H1 (cell line): ENCODE data around the gene NELFB. TPM values are rescaled to one million over a fixed set of nuclear protein-coding genes. Genes with fewer than 3 reads are reported as not detected.

ENCODE experiments used
- CTCF ChIA-PET: fragments of 300-600 bp; sonication (Branson Sonifier 250); formaldehyde crosslinking; loops from one replicate; lab custom pipeline; 2021; ENCODE audit not compliant: partially characterized antibody; lab: Charles Lee
- POLR2A ChIA-PET: fragments of 300-600 bp; sonication (Branson Sonifier 250); formaldehyde crosslinking; loops from one replicate; lab custom pipeline; 2021; ENCODE audit warnings: inconsistent platforms; ENCODE audit not compliant: partially characterized antibody; lab: Charles Lee
- DNase-seq, 2 experiments: peaks; one replicate each; pipeline versions ENCODE4 v3.0.0 to v3.0.0-alpha.2; 2010 to 2022; ENCODE audit warnings: low spot score in 2 of 2, low read depth in 1 of 2, mixed read lengths in 1 of 2
- FAIRE-seq: peaks from 2 replicates; lab custom pipeline; 2011; peaks lifted over from hg19 to GRCh38; lab: Jason Lieb, UNC
- H2AFZ ChIP-seq: 2 replicates; pipeline ENCODE4 v1.8.1; 2012; ENCODE audit warnings: low read length, inconsistent platforms
- H2AK5ac ChIP-seq: 2 replicates; pipeline ENCODE4 v1.6.1; 2013; ENCODE audit warnings: low read depth, low read length
- H2BK120ac ChIP-seq: replicated peaks from 2 replicates; pipeline ENCODE3; 2013; ENCODE audit warnings: low read depth, low read length, inconsistent platforms
- H2BK12ac ChIP-seq: 2 replicates; pipeline ENCODE4 v1.6.1; 2013; ENCODE audit warnings: low read depth, low read length
- H2BK15ac ChIP-seq: 2 replicates; pipeline ENCODE4 v1.6.1; 2013; ENCODE audit warnings: low read length
- H2BK20ac ChIP-seq: 2 replicates; pipeline ENCODE4 v1.6.1; 2013; ENCODE audit warnings: low read length
- H2BK5ac ChIP-seq: 2 replicates; pipeline ENCODE4 v1.6.1; 2013; ENCODE audit warnings: low read depth, low read length
- H3K14ac ChIP-seq: 2 replicates; pipeline ENCODE4 v1.6.1; 2013; ENCODE audit warnings: inconsistent platforms; ENCODE audit not compliant: insufficient read length
- H3K18ac ChIP-seq: 2 replicates; pipeline ENCODE4 v1.6.1; 2013; ENCODE audit warnings: low read length; ENCODE audit errors: extremely low read depth
- H3K23ac ChIP-seq: 2 replicates; pipeline ENCODE4 v1.6.1; 2013; ENCODE audit warnings: inconsistent platforms; ENCODE audit not compliant: insufficient read length
- H3K23me2 ChIP-seq: 2 replicates; pipeline ENCODE4 v1.6.1; 2013; ENCODE audit warnings: low read depth, low read length
- H3K27ac ChIP-seq: 2 replicates; pipeline ENCODE4 v1.6.1; 2011; ENCODE audit warnings: low read depth, low read length, inconsistent platforms
- H3K27me3 ChIP-seq, 4 experiments: replicated peaks in 1 of 4; 1 replicate in 1 of 4; 2 replicates in 3 of 4; pipeline versions ENCODE4 v1.6.1 to v1.8.1; 2011 to 2013; ENCODE audit warnings: low read length in 3 of 4, mild to moderate bottlenecking in 3 of 4, inconsistent platforms in 2 of 4, mixed read lengths in 2 of 4, moderate library complexity in 1 of 4; ENCODE audit not compliant: control insufficient read depth in 3 of 4, insufficient read depth in 3 of 4; ENCODE audit errors: extremely low read depth in 1 of 4
- H3K36me3 ChIP-seq, 4 experiments: 2 replicates each; pipeline versions ENCODE4 v1.6.1 to v1.8.1; 2011 to 2013; ENCODE audit warnings: mild to moderate bottlenecking in 4 of 4, low read length in 3 of 4, moderate library complexity in 2 of 4, control low read depth in 1 of 4, inconsistent platforms in 1 of 4; ENCODE audit not compliant: insufficient read depth in 4 of 4, control insufficient read depth in 2 of 4
- H3K4ac ChIP-seq: replicated peaks from 2 replicates; pipeline ENCODE3; 2013; ENCODE audit warnings: low read length, low read depth, mixed read lengths, inconsistent platforms; ENCODE audit not compliant: insufficient read length
- H3K4me1 ChIP-seq, 4 experiments: replicated peaks in 1 of 4; 1 replicate in 1 of 4; 2 replicates in 3 of 4; pipeline versions ENCODE4 v1.6.1 to v1.8.1; 2011 to 2013; ENCODE audit warnings: low read length in 3 of 4, inconsistent platforms in 2 of 4, mixed read lengths in 1 of 4; ENCODE audit not compliant: insufficient read depth in 4 of 4, control insufficient read depth in 3 of 4
- H3K4me2 ChIP-seq, 2 experiments: 2 replicates each; pipeline versions ENCODE4 v1.6.1 to v1.8.1; 2011 to 2013; ENCODE audit warnings: low read depth in 2 of 2, low read length in 2 of 2, control low read depth in 1 of 2, inconsistent platforms in 1 of 2, mild to moderate bottlenecking in 1 of 2; ENCODE audit not compliant: insufficient read depth in 1 of 2
- H3K4me3 ChIP-seq, 4 experiments: fragments of 200-600, 300-600 bp in 1 of 4; sonication (generic), shearing (Covaris generic), sonication (Bioruptor Twin) in 1 of 4; 2 replicates each; pipeline versions ENCODE4 v1.5.1 to v1.8.1; 2011 to 2016; ENCODE audit warnings: low read length in 4 of 4, low read depth in 3 of 4, control low read depth in 2 of 4, inconsistent platforms in 2 of 4, mild to moderate bottlenecking in 2 of 4, mixed read lengths in 1 of 4, moderate library complexity in 1 of 4; ENCODE audit not compliant: insufficient read depth in 2 of 4; ENCODE audit errors: extremely low read depth in 1 of 4
- H3K56ac ChIP-seq: replicated peaks from 2 replicates; pipeline ENCODE3; 2013; ENCODE audit warnings: low read depth, mild to moderate bottlenecking, mixed read lengths, low read length, inconsistent platforms; ENCODE audit not compliant: insufficient read length
- H3K79me1 ChIP-seq: 2 replicates; pipeline ENCODE4 v1.6.1; 2013; ENCODE audit warnings: low read depth, low read length, control low read depth
- H3K79me2 ChIP-seq, 2 experiments: 2 replicates each; pipeline versions ENCODE4 v1.6.1 to v1.8.1; 2012 to 2013; ENCODE audit warnings: low read length in 2 of 2, mild to moderate bottlenecking in 2 of 2, inconsistent platforms in 1 of 2; ENCODE audit not compliant: insufficient read depth in 2 of 2, control insufficient read depth in 1 of 2
- H3K9ac ChIP-seq, 4 experiments: replicated peaks in 1 of 4; 1 replicate in 1 of 4; 2 replicates in 3 of 4; pipeline versions ENCODE4 v1.6.1 to v1.8.1; 2011 to 2013; ENCODE audit warnings: low read depth in 3 of 4, low read length in 3 of 4, control low read depth in 2 of 4, mild to moderate bottlenecking in 2 of 4, moderate library complexity in 2 of 4, inconsistent platforms in 1 of 4; ENCODE audit errors: extremely low read depth in 1 of 4
- H3K9me3 ChIP-seq, 2 experiments: 2 replicates each; pipeline versions ENCODE4 v1.6.1 to v1.8.1; 2012 to 2013; ENCODE audit warnings: mild to moderate bottlenecking in 2 of 2, moderate library complexity in 2 of 2, control low read depth in 1 of 2, inconsistent platforms in 1 of 2, low read depth in 1 of 2, low read length in 1 of 2, mixed read lengths in 1 of 2; ENCODE audit not compliant: insufficient read depth in 2 of 2
- H4K20me1 ChIP-seq, 2 experiments: replicated peaks in 1 of 2; 2 replicates each; pipeline versions ENCODE3 to v1.8.1; 2011 to 2013; ENCODE audit warnings: inconsistent platforms in 2 of 2, low read length in 2 of 2, mild to moderate bottlenecking in 1 of 2; ENCODE audit not compliant: insufficient read depth in 2 of 2, control insufficient read depth in 1 of 2
- H4K5ac ChIP-seq: 2 replicates; pipeline ENCODE4 v1.6.1; 2013; ENCODE audit warnings: low read length, low read depth, mixed read lengths, inconsistent platforms; ENCODE audit not compliant: insufficient read length
- H4K8ac ChIP-seq: 2 replicates; pipeline ENCODE4 v1.8.0; 2013; ENCODE audit warnings: mild to moderate bottlenecking, moderate library complexity, low read length, inconsistent platforms; ENCODE audit not compliant: insufficient read depth; ENCODE audit errors: extremely low read depth
- H4K91ac ChIP-seq: replicated peaks from 2 replicates; pipeline ENCODE3; 2013; ENCODE audit warnings: low read length, mixed read lengths, inconsistent platforms; ENCODE audit not compliant: insufficient read length
- ATF2 ChIP-seq: IDR thresholded peaks from 2 replicates; pipeline ENCODE4 v1.6.1; 2012; ENCODE audit warnings: low read length, inconsistent platforms
- EGR1 ChIP-seq: IDR thresholded peaks from 2 replicates; pipeline ENCODE4 v1.6.1; 2011; ENCODE audit warnings: low read depth, low read length, borderline replicate concordance
- GTF2F1 ChIP-seq: IDR thresholded peaks from 2 replicates; pipeline ENCODE4 v1.6.1; 2012; ENCODE audit warnings: low read depth, low read length, improper control_type of control experiment, borderline replicate concordance
- JUN ChIP-seq: IDR thresholded peaks from 2 replicates; pipeline ENCODE4 v1.6.1; 2011; ENCODE audit warnings: low read depth, mild to moderate bottlenecking, improper control_type of control experiment, low read length
- KDM1A ChIP-seq: fragments of 200-600, 300-600 bp; sonication (generic); IDR thresholded peaks from 2 replicates; pipeline ENCODE4 v1.7.1; 2016; ENCODE audit warnings: mild to moderate bottlenecking, low read length, borderline replicate concordance
- NANOG ChIP-seq: IDR thresholded peaks from 2 replicates; pipeline ENCODE4 v1.6.1; 2011; ENCODE audit warnings: low read length, low read depth, mild to moderate bottlenecking, inconsistent platforms; ENCODE audit not compliant: insufficient read depth, poor library complexity, severe bottlenecking
- RBBP5 ChIP-seq: IDR thresholded peaks from 2 replicates; pipeline ENCODE4 v1.7.1; 2012; ENCODE audit warnings: low read depth, mild to moderate bottlenecking, inconsistent platforms, low read length, moderate library complexity, borderline replicate concordance
- RFX5 ChIP-seq: IDR thresholded peaks from 2 replicates; pipeline ENCODE4 v1.6.1; 2011; ENCODE audit warnings: low read depth, low read length, improper control_type of control experiment, borderline replicate concordance
- SP1 ChIP-seq: IDR thresholded peaks from 2 replicates; pipeline ENCODE4 v1.6.1; 2011; ENCODE audit warnings: low read depth, low read length
- TAF7 ChIP-seq: optimal IDR thresholded peaks from 2 replicates; pipeline ENCODE3; 2011; ENCODE audit warnings: low read depth, mild to moderate bottlenecking, inconsistent platforms, low read length, moderate library complexity, borderline replicate concordance
- WGBS, 2 experiments: shearing (Covaris generic) in 1 of 2; methylation state at CpG; one replicate each; pipeline versions ENCODE4 v1.1.6 to v1.1.7; 2013 to 2015; ENCODE audit warnings: low lambda C conversion rate in 2 of 2, mixed read lengths in 2 of 2, inconsistent platforms in 1 of 2, low coverage in 1 of 2, missing lambda C conversion rate in 1 of 2; ENCODE audit not compliant: insufficient replicate concordance in 2 of 2, insufficient coverage in 1 of 2, insufficient read length in 1 of 2; ENCODE audit errors: extremely low coverage in 1 of 2, missing lambda C conversion rate in 1 of 2; 5-methylcytosine and 5-hydroxymethylcytosine counted together
- polyA plus RNA-seq, 7 experiments: library from polyadenylated mRNA; depleted of rRNA in 3 of 7; stranded (reverse) in 5 of 7; unstranded in 2 of 7; fragments of >200 nt in 5 of 7; fragments of 200-250 nt in 2 of 7; gene quantifications; 1 replicate in 5 of 7; 2 replicates in 1 of 7; 4 replicates in 1 of 7; pipeline versions ENCODE4 v1.2.1 to v1.2.3, GENCODE V29; 2011 to 2013; ENCODE audit warnings: missing spikeins in 2 of 7, mixed read lengths in 2 of 7
- total RNA-seq: library from RNA; stranded (reverse); fragmentation: NEBNext Ultra II Directional; extraction: Animal tissue kit (Norgen Biotek cat#: 25700); gene quantifications from 2 replicates; pipeline ENCODE4 v1.2.1, GENCODE V29; 2021

Gene NELFB
- total and polyA plus RNA-seq, 2 of the 8 experiments (the other 6 are each of a cell fraction or from before 2014, with no cell fraction given): 57.6 to 78.0 TPM

- Histone ChIP-seq H3K9me3 (no peaks in the 10 kb centered on the region), H3K9ac (no peak overlapping the region), H3K4me2 (peak overlapping the region in 1 of 2 experiments; percentile 26; a peak in 1 of 4 replicates), H4K8ac (peak overlapping the region; percentile 28), H3K14ac (no peak overlapping the region), H3K79me1 (no peaks in the 10 kb centered on the region), H3K56ac (no peak overlapping the region), H2BK5ac (no peak overlapping the region), H2BK12ac (no peak overlapping the region), H3K4ac (no peak overlapping the region), H3K18ac (no peak overlapping the region; the same call in 1 of the 2 replicates), H4K5ac (no peak overlapping the region), H3K27me3 (peaks cover 0 to 4% (median 0%) of the 10 kb centered on the region in 4 experiments; a peak in 2 of 7 replicates), H3K23me2 (no peaks in the 10 kb centered on the region; the same call in 1 of the 2 replicates), H3K79me2 (no peaks in the 10 kb centered on the region), H2BK15ac (peak overlapping the region; percentile 46; the same call in 1 of the 2 replicates), H4K20me1 (no peaks in the 10 kb centered on the region), H2BK120ac (no peak overlapping the region), H3K4me3 (no peak overlapping the region; a peak in 1 of 8 replicates), H3K4me1 (peaks cover 0 to 35% (median 15%) of the 10 kb centered on the region in 4 experiments; a peak in 6 of 7 replicates), H3K27ac (no peak overlapping the region), H3K23ac (no peak overlapping the region), H2BK20ac (no peak overlapping the region), H2AK5ac (no peak overlapping the region), H3K36me3 (no peaks in the 10 kb centered on the region), H2AFZ (no peak overlapping the region), H4K91ac (peak overlapping the region; percentile 42)
- ChIA-PET POLR2A (interaction anchor here (1.0 to 11.9 kb wide), 7 partner anchors 8 to 276 kb away, joined by 3 to 129 read pairs (median 3); partner anchors contain the start of genes NRARP and TUBB4B), CTCF (interaction anchor here (1.1 to 5.7 kb wide), 6 partner anchors 14 to 127 kb away, joined by 3 to 55 read pairs (median 5); partner anchors contain the start of genes EXD3, NOXA1 and NRARP)
- 95% methylated on average over 17 of the region's 19 CpGs; no CpG with 5 or more reads in 1 of the 2 experiments for WGBS, 2 experiments
- DNase-seq (peak in 1 of 2 experiments; percentile 49), FAIRE-seq (no peak)
- no peak for TF ChIP-seq KDM1A
- TF ChIP-seq JUN: no peak
- TF ChIP-seq TAF7: no peak
- TF ChIP-seq SP1: no peak
- TF ChIP-seq GTF2F1: no peak
- TF ChIP-seq EGR1: no peak
- no peak for TF ChIP-seq ATF2
- TF ChIP-seq RBBP5: no peak
- no peak for TF ChIP-seq RFX5
- TF ChIP-seq NANOG: no peak
These were observed 62.0 kb downstream of the NELFB start for GRCh38 chr9:137317021-137317717.
